ENCODE results near the gene USP17L19.
"Not testable (repeated sequence)": the region's sequence is repeated elsewhere in the genome, so short reads cannot be mapped to it uniquely, and the experiment has no call there.

The USP17L19 gene

DNA sequence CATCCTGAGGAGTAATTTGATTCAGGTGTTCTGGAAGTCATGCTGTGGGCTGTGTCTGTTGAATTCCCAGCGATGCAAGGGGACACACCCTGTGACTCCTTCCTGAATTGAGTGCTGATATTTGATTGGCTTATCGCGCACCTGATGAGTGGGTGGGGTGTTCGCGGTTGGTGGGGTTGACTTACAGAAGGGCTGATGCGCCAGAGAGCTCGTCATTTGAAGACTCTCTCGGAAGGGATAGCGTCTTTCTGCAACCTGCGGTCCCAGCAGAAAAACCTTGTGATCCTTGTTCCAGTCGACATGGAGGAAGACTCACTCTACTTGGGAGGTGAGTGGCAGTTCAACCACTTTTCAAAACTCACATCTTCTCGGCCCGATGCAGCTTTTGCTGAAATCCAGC lies at the start of gene USP17L19:
Gene USP17L19, plus strand, starts transcription at position 301 of the 400 bp plus-strand sequence. Its CDS starts 0 bp downstream, at position 301.
- FAIRE-seq, result not testable (repeated sequence)

GRCh38 chr4:9210357-9210756 lies 42.8 kb upstream of the USP17L19 start, which contains the start of gene USP17L10:
Gene USP17L10 (plus strand): TSS chr4:9210657. CDS start chr4:9210657, 0 bp downstream.
- FAIRE-seq, result not testable (repeated sequence)

GRCh38 chr4:9214701-9215100 lies 38.5 kb upstream of the USP17L19 start:
- FAIRE-seq, result not testable (repeated sequence)

DNA sequence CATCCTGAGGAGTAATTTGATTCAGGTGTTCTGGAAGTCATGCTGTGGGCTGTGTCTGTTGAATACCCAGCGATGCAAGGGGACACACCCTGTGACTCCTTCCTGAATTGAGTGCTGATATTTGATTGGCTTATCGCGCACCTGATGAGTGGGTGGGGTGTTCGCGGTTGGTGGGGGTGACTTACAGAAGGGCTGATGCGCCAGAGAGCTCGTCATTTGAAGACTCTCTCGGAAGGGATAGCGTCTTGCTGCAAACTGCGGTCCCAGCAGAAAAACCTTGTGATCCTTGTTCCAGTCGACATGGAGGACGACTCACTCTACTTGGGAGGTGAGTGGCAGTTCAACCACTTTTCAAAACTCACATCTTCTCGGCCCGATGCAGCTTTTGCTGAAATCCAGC lies 38.1 kb upstream of the USP17L19 start, which contains the start of gene USP17L11:
Gene USP17L11, plus strand, starts transcription at position 301 of the 400 bp plus-strand sequence. Its CDS starts 0 bp downstream, at position 301.
- not testable (repeated sequence) for FAIRE-seq

- FAIRE-seq, result not testable (repeated sequence)
Measured at GRCh38 chr4:9219852-9220251, 33.3 kb upstream of the USP17L19 start, which contains the start of gene USP17L12. Gene USP17L12 (plus strand): TSS chr4:9220152. CDS start chr4:9220152, 0 bp downstream.

- not testable (repeated sequence) for FAIRE-seq
Measured at GRCh38 chr4:9224596-9224995, 28.6 kb upstream of the USP17L19 start, which contains the start of gene USP17L13. Gene USP17L13 (plus strand): TSS chr4:9224896. CDS start chr4:9224896, 0 bp downstream.

GRCh38 chr4:9230249-9230648 lies 22.9 kb upstream of the USP17L19 start:
- FAIRE-seq, result not testable (repeated sequence)

GRCh38 chr4:9234085-9234484 lies 19.1 kb upstream of the USP17L19 start, which contains the start of gene USP17L15:
Gene USP17L15 (plus strand): TSS chr4:9234385. CDS start chr4:9234385, 0 bp downstream.
- FAIRE-seq, result not testable (repeated sequence)

DNA sequence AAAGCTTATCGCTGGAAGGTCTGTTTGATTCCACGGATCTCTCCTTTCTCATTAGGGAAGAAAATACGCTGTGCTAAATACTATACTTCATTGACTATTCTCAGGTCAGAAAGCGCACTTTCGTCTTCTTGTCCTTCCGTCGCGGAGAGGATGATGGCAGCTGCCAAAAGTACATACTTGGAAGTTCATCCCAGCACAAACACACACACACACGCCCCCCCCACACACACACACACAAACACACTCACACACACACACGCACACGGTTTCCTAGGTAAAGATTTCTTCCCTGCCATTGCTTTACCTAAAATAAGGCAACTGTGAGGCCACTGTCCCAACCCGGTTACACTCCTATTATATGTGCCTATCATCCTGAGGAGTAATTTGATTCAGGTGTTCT lies 14.7 kb upstream of the USP17L19 start:
- FAIRE-seq, result not testable (repeated sequence)

DNA sequence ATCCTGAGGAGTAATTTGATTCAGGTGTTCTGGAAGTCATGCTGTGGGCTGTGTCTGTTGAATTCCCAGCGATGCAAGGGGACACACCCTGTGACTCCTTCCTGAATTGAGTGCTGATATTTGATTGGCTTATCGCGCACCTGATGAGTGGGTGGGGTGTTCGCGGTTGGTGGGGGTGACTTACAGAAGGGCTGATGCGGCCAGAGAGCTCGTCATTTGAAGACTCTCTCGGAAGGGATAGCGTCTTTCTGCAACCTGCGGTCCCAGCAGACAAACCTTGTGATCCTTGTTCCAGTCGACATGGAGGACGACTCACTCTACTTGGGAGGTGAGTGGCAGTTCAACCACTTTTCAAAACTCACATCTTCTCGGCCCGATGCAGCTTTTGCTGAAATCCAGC lies 9.6 kb upstream of the USP17L19 start, which contains the start of gene USP17L17:
Gene USP17L17, plus strand, starts transcription at position 301 of the 400 bp plus-strand sequence. Its CDS starts 0 bp downstream, at position 301.
- not testable (repeated sequence) for FAIRE-seq

DNA sequence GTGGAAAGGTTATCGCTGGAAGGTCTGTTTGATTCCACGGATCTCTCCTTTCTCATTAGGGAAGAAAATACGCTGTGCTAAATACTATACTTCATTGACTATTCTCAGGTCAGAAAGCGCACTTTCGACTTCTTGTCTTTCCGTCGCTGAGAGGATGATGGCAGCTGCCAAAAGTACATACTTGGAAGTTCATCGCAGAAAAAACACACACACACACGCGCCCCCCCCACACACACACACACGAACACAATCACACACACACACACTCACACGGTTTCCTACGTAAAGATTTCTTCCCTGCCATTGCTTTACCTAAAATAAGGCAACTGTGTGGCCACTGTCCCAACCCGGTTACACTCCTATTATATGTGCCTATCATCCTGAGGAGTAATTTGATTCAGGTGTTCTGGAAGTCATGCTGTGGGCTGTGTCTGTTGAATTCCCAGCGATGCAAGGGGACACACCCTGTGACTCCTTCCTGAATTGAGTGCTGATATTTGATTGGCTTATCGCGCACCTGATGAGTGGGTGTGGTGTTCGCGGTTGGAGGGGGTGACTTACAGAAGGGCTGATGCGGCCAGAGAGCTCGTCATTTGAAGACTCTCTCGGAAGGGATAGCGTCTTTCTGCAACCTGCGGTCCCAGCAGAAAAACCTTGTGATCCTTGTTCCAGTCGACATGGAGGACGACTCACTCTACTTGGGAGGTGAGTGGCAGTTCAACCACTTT lies 5.1 kb upstream of the USP17L19 start, which contains the start of gene USP17L18:
Gene USP17L18, plus strand, starts transcription at position 678 of the 728 bp plus-strand sequence. Its CDS starts 0 bp downstream, at position 678.
- not testable (repeated sequence) for FAIRE-seq

- FAIRE-seq, result not testable (repeated sequence)
Measured at GRCh38 chr4:9257824-9258223, 4.6 kb downstream of the USP17L19 start, which contains the start of gene USP17L20. Gene USP17L20 (plus strand): TSS chr4:9258124. CDS start chr4:9258124, 0 bp downstream.

DNA sequence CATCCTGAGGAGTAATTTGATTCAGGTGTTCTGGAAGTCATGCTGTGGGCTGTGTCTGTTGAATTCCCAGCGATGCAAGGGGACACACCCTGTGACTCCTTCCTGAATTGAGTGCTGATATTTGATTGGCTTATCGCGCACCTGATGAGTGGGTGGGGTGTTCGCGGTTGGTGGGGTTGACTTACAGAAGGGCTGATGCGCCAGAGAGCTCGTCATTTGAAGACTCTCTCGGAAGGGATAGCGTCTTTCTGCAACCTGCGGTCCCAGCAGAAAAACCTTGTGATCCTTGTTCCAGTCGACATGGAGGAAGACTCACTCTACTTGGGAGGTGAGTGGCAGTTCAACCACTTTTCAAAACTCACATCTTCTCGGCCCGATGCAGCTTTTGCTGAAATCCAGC lies 9.4 kb downstream of the USP17L19 start, which contains the start of gene USP17L21:
Gene USP17L21, plus strand, starts transcription at position 301 of the 400 bp plus-strand sequence. Its CDS starts 0 bp downstream, at position 301.
- not testable (repeated sequence) for FAIRE-seq

- not testable (repeated sequence) for FAIRE-seq
Measured at GRCh38 chr4:9267319-9267718, 14.1 kb downstream of the USP17L19 start, which contains the start of gene USP17L22. Gene USP17L22 (plus strand): TSS chr4:9267619. CDS start chr4:9267619, 0 bp downstream.

GRCh38 chr4:9271719-9272118 lies 18.5 kb downstream of the USP17L19 start:
- not testable (repeated sequence) for FAIRE-seq
